NCI-H2107 treated with DMSO at 0.1 percent for 48 hours (cell line): ENCODE measurements around the gene PSMA7.
"Not testable (repeated sequence)": the region's sequence is repeated elsewhere in the genome, so short reads cannot be mapped to it uniquely, and the experiment has no call there.

Source experiments
- DNase-seq: peaks from one replicate; lab custom pipeline; 2025; ENCODE audit not compliant: unreplicated experiment; lab: John Stamatoyannopoulos, UW

Gene PSMA7

GRCh38 chr20:62156254-62156556 lies 13.0 kb upstream of the PSMA7 start:
- DNase-seq = no peak

GRCh38 chr20:62155428-62156253 lies 12.4 kb upstream of the PSMA7 start:
- DNase-seq = no peak

- no peak for DNase-seq
Observed at GRCh38 chr20:62151835-62152364, 8.7 kb upstream of the PSMA7 start.

- DNase-seq = no peak
Observed at GRCh38 chr20:62151225-62151624, 8.0 kb upstream of the PSMA7 start.

- no peak for DNase-seq
Observed at GRCh38 chr20:62150310-62150575, 7.0 kb upstream of the PSMA7 start.

GRCh38 chr20:62149532-62150309 lies 6.5 kb upstream of the PSMA7 start:
- DNase-seq = no peak

GRCh38 chr20:62148908-62149314 lies 5.7 kb upstream of the PSMA7 start:
- DNase-seq = no peak

- not testable (repeated sequence) for DNase-seq
Observed at GRCh38 chr20:62148383-62148782, 5.2 kb upstream of the PSMA7 start.

- DNase-seq = no peak
Observed at GRCh38 chr20:62147528-62147927, 4.3 kb upstream of the PSMA7 start.

GRCh38 chr20:62147125-62147524 lies 3.9 kb upstream of the PSMA7 start:
- DNase-seq = no peak

- no peak for DNase-seq
Observed at GRCh38 chr20:62146019-62146755, 3.0 kb upstream of the PSMA7 start.

GRCh38 chr20:62145688-62146018 lies 2.5 kb upstream of the PSMA7 start:
- DNase-seq = no peak

- DNase-seq = peak; percentile 12
Observed at GRCh38 chr20:62143957-62144825, 997 bp upstream of the PSMA7 start.

GRCh38 chr20:62142252-62143080 lies 728 bp downstream of the PSMA7 start:
- DNase-seq = no peak

GRCh38 chr20:62141397-62142251 lies 1.6 kb downstream of the PSMA7 start:
- DNase-seq = peak; percentile 44

GRCh38 chr20:62141043-62141396 lies 2.2 kb downstream of the PSMA7 start:
- no peak for DNase-seq

GRCh38 chr20:62139636-62140035 lies 3.6 kb downstream of the PSMA7 start:
- DNase-seq = no peak

GRCh38 chr20:62138912-62139311 lies 4.3 kb downstream of the PSMA7 start:
- DNase-seq = no peak

- DNase-seq = no peak
Observed at GRCh38 chr20:62138204-62138543, 5.0 kb downstream of the PSMA7 start.
